HG02970 (cell line): ENCODE results near the gene AGPAT3.

Experiments
- ATAC-seq: cut with Tn5 transposase; IDR thresholded peaks from one replicate; pipeline ENCODE4 v1.9.1; 2021; ENCODE audit warnings: mild to moderate bottlenecking, moderate library complexity, moderate number of reproducible peaks; ENCODE audit not compliant: unreplicated experiment, low FRiP score

AGPAT3 gene

DNA sequence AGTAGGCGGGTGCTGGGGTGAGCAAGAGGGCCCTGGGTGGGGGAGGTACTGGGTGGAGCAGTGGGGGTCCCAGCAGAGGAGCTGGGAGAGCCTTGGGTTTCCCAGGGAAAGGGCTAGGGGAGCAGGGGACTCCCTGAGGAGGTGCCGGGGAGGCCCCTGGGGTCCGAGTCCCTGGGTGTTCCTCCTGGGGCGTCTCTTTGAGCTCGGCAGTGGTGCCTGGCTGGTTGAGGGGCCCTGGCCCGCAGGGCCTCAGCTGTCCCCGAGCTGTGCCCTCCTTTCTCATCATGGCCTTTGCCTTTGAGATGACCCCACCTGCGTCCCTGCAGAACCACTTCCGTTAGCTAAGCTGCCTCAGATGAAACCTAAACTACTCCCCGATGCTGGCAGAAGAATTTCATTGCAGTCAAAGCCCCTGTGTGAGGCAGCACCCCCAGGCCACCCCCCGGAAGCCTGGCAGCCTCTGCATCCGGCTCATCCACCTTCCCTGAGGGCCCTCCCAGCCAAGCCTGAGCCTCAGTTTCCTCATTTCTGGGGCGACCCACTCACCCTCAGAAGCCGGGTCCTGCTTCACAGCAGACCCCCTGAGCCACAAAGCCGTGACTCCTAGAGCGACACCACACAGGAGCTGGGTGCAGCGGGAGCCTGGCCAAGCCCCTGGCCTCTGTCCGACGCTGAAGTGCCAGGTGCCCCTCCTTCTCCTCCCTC is 103.5 kb downstream of the AGPAT3 start:
- ATAC-seq: no peak

DNA sequence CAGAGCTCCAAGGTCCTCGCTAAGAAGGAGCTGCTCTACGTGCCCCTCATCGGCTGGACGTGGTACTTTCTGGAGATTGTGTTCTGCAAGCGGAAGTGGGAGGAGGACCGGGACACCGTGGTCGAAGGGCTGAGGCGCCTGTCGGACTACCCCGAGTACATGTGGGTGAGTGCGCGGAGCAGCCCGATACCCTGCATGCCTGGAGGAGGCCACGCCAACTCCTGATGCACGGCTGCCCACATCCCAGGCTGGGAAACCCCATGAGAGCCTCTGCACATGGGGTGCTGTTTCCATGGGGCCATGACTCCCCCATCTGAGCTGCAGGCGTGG is 104.1 kb downstream of the AGPAT3 start:
- ATAC-seq: no peak

DNA sequence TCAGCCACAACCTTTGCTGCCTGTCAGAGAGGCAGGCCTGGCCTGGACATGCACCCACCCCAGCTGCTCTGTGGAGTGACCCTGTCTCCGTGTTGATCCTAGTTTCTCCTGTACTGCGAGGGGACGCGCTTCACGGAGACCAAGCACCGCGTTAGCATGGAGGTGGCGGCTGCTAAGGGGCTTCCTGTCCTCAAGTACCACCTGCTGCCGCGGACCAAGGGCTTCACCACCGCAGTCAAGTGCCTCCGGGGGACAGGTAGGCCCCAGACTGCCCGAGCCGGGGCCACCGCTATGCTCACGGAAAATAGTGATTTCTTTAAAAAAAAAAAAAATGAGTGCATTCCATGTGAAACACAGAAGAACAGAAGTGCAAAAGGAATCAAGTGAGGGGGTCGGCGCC is 105.5 kb downstream of the AGPAT3 start:
- ATAC-seq: no peak

DNA sequence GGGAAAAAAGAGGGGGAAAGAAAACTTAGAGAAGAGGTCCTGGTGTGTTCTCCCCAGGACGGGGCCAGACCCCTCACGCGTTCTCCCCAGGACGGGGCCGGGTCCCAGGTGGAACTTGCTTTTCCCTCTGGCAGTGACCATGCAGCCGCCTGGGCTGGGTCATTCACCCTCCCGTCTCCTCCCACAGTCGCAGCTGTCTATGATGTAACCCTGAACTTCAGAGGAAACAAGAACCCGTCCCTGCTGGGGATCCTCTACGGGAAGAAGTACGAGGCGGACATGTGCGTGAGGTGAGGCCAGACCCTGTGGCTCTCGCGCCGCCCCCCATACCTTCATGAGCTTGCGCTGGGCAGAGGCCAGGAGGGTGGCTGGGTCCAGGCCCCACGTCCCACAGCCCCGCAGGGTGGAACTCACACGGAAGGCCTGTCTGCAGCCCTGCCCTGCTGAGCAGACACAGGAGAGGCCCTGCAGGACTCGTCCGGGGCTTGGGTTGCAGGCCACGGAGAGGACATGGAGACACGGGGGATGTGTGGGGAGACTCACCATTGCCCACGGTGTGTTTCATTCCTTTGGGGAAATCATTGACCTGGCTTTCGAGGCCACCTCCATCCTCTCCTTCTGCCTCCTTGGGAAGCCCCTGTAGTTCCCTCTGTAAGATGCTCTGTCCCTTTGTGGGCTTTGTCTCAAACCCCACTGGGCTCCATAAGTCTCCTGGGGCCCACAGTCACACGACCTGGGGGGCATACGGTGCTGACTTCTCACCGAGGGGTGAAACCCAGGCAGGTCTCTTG is 106.4 kb downstream of the AGPAT3 start:
- no peak for ATAC-seq

DNA sequence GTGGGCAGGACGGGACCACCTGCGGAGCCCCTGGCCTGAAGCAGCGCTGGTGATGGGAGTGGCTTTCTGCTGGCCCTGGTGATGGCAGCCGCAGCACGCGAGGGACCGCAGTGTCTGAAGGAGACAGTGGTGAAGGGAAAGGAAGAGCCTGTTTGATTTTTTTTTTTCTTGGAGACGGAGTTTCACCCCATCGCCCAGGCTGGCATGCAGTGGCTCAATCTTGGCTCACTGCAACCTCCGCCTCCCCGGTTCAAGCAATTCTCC is 106.9 kb downstream of the AGPAT3 start:
- ATAC-seq: no peak

DNA sequence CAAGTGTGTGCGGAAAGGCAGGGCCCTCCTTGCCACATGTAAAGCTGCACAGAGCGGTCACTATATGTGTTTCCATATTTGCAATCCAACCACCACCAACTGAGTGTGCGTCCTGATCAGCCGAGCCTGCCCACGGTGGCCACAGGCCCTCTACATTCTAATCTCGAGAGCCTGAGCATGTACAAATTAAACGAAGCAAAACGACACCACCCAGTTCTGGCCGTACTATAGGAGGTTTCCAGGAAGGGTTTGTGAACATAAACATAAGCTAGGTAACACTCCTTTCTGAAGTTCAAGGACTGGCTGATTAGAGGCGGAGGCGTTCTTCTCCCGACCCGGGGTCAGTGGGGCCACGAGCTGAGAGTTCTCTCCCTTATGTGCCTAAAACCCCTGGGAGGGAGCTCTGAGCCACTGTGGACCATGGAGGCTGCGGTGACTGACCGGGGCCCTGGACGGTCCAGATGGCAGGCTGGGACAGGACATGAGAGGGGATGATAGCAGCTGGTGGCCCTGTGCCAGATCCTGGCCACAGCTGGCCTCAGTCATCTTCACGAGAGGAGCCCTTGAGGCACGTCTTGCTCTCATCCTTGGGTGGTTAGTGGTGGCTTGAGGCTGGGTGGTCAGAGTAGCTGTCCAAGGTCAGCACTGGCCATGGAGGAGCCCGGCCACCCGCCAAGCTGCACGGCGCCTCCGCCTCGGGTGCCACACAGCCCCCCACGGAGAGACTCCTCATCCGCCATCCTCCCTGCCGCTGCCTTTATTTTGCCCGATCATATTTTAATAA is 108.0 kb downstream of the AGPAT3 start:
- ATAC-seq: no peak

DNA sequence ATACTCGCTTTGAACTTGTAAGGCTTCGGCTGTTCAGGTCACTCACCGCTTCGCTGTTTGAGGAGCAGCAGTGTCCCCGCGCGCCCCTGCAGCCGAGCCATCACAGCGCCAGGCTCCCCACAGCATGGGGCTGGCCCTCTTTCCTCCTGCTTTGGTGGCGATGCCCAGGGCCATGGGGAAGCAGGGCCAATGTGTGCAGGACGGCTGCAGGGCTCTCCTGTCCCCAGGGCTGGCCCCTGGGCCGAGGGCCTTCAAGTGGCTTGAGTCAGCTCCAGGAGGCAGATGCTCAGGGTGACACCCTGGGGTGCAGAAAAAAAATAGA is 108.6 kb downstream of the AGPAT3 start:
- ATAC-seq: no peak

DNA sequence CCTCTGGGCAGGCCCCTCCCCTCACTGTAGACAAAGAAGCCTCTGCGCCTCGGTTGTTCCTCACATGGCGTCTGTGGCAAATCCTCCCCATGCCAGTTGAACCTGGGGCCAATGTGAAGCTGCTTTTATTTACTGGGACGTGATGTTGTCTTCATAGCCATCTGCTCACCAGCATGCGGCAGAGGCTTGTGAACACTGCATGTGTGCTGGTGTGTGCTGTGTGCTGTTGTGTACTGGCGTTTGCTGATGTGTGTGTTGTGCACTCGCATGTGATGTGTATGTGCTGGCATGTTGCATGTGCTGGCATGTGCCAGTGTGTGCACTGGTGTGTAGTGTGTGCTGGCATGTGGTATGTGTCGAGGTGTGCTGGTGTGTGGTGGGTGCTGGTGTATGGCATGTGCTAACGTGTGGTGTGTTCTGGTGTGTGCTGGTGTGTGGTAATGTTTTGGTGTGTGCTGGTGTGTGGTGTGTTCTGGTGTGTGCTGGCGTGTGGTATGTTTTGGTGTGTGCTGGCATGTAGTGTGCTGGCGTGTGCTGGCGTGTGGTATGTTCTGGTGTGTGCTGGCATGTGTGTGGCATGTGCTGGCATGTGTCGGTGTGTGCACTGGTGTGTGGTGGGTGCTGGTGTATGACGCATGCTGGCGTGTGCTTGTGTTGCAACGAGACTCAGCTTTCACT is 109.9 kb downstream of the AGPAT3 start:
- no peak for ATAC-seq

DNA sequence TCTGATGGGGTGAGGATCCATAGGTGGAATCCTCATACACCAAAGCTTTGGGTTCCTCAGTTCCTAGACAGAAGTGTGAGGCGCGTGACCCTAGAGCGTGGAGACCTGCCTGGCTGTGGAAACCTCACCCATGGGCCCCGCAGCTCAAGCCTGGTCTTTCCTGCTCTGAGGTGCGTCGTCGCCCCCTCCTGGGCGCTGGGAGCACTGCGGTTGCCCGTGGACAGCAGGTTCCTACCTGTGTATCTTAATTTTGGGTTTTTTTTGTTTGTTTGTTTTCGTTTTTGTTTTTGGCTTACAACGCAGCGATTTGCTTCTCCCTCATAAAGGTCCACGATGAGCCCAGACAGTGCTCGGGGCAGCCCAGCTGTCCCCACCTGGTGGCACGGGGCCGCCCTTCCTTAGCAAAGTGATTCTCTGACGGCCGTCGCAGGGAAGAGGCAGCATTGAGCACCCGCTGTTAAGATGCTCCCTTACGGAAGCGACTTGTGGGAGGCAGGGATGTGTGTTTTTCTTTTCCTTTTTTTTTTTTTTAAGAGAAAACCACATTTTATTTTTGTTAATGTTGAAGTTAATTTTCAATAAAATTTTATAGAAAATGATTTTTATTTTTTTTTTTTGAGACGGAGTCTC is 110.6 kb downstream of the AGPAT3 start:
- ATAC-seq: peak; percentile 65

DNA sequence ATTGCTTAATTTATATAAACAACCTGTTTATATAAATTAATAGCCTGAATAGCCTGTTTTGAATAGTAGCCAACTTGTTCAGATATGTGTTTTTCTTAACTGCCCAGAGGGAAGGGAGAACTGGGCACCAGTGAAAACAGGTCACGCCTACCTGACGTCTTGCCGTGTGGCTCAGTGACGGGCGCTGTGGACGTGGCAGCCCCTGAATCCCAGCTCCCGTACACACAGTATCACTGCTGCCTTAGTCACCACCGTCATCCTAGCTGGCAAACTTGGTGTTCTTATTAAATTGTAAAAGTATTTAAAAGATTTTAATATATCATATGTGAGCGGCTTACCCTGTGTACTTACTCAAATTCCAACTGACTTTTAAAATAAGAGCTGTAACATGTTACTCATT is 111.6 kb downstream of the AGPAT3 start:
- no peak for ATAC-seq

DNA sequence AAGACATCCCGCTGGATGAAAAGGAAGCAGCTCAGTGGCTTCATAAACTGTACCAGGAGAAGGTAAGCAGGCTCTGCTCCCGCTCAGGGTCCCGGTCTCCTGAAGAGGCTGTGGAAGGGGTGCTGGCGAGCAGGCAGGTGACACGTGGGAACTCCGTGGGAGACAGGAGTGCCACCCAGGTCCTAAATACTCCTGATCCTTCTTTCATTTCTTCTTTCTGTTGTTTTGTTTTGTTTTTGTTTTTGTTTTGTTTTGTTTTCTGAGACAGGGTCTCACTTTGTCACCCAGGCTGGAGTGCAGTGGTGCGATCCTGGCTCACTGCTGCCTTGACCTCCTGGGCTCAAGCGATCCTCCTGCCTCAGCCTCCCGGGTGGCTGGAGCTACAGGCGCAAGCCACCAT is 113.0 kb downstream of the AGPAT3 start:
- ATAC-seq: no peak

DNA sequence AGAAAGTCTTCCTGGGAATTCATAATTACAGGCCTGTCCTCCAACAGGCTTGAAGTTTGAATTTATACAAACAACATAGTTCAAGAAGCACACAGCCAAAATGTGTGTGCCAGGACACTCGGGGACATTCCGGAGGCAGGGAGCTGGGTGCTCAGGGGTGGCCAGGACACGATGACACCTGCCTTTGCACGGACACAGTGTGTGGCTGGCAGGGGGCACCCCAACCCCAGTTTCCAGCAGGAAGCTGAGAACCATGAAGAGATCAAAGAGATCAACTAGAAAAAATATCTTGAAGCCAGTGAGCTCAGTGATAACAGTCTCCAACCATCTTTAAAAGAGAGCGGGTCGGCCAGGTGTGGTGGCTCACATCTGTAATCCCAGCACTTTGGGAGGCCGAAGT is 114.6 kb downstream of the AGPAT3 start:
- no peak for ATAC-seq

DNA sequence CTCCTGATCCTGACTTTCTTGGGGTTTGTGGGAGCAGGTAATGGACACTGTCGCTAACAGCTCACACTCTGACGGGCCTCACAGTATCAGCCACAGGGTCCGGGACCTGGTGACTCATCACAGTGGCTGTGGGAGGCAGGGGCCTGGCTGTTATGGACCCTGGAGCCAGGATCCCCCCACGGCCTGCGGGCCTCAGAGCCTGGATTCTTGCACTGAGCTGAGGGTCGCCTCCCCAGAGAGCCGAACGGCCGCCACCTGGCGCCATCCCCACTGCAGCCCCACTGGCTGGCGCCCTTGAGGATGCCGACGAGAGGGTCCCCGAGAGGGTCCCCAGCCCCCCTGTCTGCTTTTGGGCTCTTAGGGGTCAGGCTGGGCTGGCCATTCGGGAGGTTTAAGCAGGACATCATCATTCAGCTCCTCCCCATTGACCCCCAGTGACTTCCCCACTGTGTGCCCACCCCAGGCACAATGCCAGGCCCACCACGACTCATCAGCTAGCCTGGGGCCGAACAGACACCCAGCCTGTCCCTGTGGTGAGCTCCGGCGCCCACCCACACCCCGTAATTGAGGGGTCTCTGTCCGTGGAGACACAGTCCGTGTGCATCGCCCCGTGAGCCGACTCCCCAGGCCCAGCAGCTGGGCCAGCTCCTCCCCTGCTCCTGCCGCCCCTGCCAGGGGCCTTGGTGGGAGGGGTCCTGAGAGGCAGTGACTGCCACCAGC is 116.3 kb downstream of the AGPAT3 start:
- no peak for ATAC-seq

DNA sequence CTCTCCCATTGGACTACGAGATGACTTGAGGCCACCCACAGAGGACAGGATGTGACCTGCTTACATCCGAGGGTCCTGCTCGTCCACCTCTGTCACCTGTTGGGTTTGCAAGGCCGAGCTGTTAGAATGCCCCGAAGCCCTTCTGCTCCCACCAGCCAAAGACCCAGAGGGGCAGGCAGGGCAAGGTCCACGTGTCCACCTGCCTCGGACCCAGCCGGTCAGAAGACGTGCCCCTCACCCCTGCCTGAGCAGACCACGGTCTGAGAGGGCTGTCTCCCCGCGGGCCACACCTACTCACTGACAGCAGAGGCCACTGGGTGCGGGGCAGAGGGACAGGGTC is 116.8 kb downstream of the AGPAT3 start:
- ATAC-seq: no peak

DNA sequence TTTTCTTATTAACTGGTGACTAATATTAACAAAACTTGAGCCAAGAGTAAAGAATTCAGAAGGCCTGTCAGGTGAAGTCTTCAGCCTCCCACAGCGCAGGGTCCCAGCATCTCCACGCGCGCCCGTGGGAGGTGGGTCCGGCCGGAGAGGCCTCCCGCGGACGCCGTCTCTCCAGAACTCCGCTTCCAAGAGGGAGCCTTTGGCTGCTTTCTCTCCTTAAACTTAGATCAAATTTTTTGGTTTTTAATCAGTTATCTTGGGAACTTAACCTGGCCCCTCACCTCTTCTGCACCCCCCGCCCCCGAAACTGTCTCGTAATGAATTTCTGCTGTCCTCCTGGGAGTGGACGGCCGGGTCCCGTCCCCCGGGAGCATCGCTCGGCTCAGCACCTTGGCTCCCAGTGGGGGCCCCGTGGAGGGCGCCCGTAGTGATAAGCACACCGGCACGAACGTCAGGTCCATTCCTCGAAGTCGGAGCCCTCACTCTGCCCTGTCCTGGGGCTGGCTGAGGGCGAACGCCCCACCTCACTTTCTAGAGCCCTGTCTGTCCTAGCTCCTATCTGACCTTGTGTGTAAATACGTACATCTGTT is 117.6 kb downstream of the AGPAT3 start:
- no peak for ATAC-seq

DNA sequence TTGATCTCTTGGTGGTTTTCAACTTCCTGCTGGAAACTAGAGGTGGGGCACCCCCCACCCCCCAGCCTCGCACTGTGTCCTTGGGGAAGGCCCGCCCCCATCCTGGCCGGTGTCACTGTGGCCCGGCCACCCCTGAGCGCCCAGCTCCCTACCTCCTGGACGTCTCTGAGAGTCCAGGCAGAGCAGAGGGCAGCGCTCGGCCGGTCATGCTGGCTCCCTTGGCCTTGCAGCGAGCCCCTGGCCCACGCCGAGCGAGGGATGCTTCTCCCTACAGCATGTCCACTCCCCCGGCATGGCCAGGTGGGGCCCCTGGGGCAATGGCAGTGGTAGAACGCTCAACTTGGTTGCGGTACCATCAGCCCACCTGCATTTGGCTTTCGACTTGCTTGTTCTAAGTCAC is 118.4 kb downstream of the AGPAT3 start:
- no peak for ATAC-seq

DNA sequence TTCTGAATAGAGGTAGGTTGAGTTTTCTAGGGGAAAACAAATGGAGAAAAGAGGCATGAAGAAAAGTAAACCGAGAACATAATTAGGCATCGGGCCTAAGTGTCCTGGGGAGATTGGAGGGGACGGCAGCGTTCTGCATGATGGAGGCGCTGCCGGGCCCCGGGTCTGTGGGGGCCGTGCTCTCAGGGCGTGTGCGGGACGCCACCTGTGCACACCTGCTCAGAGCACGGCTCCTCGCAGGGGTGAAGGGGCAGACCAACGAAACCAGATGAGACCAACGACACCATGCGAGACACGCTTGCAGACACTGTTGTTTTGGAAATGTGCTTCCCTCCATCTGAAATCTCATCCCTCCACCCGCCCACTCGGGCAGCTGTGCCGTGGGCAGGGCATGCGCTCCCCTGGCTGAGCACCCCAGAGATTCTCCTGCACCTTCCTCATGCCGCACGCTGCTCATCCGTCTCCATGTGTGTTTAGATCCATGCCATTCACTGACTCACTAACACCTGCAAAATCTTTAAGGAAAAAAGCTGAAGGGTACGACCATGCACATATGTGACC is 118.9 kb downstream of the AGPAT3 start:
- ATAC-seq: no peak

DNA sequence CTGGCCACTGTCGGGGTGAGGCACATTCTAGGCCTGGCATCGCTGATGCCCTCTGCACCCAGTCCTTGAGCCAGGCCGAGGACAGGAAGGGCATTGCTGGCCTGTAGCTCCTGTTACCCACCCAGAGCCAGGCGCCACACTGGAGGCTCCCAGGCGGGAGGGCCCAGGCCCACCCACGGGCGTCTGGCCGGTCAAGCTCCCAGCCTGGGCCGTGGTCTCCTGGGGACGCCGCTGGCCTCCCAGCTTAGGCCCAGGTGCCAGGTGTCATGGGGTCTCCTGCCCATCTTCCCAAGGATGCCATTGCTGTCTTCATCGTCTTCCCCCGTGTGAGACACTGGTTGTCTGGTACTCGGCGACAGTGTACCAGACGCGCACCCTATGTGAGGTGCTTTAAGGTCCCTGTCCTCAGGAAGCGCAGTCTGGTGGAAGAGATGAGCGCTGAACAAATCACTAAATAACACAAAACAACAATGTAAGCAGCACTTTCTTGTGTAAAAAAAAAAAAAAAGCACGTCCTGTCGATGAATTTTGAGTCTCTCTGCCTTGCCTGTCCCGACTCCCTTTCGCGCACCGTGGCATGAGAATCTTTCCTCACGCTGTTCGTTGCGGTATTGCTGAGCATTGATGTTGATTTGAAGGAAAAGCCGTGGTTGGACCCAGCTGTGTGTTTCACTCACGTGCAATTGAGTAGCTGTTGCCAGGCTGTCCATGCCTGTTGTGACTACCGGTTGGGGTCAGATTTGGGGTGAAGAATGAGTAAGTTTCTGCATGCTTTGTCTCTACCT is 120.1 kb downstream of the AGPAT3 start:
- ATAC-seq: no peak

DNA sequence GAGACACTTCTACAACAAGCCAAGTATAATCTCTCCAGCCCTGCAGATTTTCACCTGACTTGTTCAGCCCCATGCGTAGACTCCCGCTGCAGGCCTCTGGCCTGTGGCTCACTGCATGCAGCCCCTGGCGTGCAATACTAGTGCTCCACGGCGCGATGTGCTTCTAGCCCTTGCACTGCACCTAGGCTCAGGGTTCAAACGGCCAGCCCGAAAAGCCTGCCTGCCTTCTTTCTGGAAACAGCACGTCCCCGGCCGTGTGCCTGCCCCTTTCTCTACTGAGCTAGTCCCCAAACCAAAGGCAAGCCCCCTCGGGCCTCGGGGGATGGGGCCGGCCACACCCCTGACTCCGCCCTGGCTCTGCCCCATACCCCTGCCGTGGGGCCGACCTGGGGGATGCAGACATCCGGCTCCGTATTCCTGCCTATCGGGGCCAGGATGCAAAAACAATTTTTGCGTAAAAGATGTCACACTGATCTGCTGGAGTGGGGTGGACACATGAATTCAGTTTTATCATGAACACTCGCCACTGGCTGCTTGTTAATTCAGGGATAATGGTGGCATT is 120.7 kb downstream of the AGPAT3 start:
- ATAC-seq: no peak
